SK-N-SH treated with all-trans-retinoic acid at 6 μM for 48 hours (cell line): ENCODE results near the gene RIMOC1.

ENCODE experiments used
- ATAC-seq: fragments of 200-7000 bp; cut with Tn5 transposase; 3 replicates; pipeline ENCODE4 v1.9.1; 2020; ENCODE audit warnings: mild to moderate bottlenecking, moderate library complexity
- ARNTL ChIP-seq: fragments of 450-650 bp; formaldehyde crosslinking; IDR thresholded peaks from 2 replicates; pipeline ENCODE4 v1.5.0; 2020; ENCODE audit warnings: low read depth, mild to moderate bottlenecking, moderate library complexity, borderline replicate concordance
- BACH2 ChIP-seq: fragments of 250-450 bp; sonication (Bioruptor Pico); IDR thresholded peaks from 2 replicates; pipeline ENCODE4 v1.9.0; 2021; ENCODE audit warnings: mild to moderate bottlenecking, borderline replicate concordance
- CSDC2 ChIP-seq: fragments of 250-450 bp; sonication (Bioruptor Pico); IDR thresholded peaks from 2 replicates; pipeline ENCODE4 v1.5.0; 2020; ENCODE audit warnings: mild to moderate bottlenecking, moderate library complexity
- ESRRG ChIP-seq: fragments of 250-450 bp; sonication (Bioruptor Pico); IDR thresholded peaks from 2 replicates; pipeline ENCODE4 v1.6.1; 2021; ENCODE audit warnings: mild to moderate bottlenecking
- GLIS3 ChIP-seq: fragments of 250-450 bp; sonication (Bioruptor Pico); IDR thresholded peaks from 2 replicates; pipeline ENCODE4 v1.5.0; 2020; ENCODE audit warnings: mild to moderate bottlenecking, moderate library complexity
- ISL1 ChIP-seq: fragments of 250-450 bp; sonication (Bioruptor Pico); IDR thresholded peaks from 2 replicates; pipeline ENCODE4 v2.1.2; 2022; ENCODE audit warnings: mild to moderate bottlenecking, moderate library complexity
- OSR1 ChIP-seq: fragments of 250-450 bp; sonication (Bioruptor Pico); IDR thresholded peaks from 2 replicates; pipeline ENCODE4 v1.8.0; 2022; ENCODE audit warnings: moderate library complexity, mild to moderate bottlenecking, inconsistent platforms
- PPARA ChIP-seq: fragments of 250-450 bp; sonication (Bioruptor Pico); IDR thresholded peaks from 2 replicates; pipeline ENCODE4 v1.5.0; 2020; ENCODE audit warnings: mild to moderate bottlenecking, borderline replicate concordance
- RARB ChIP-seq: fragments of 250-450 bp; sonication (Bioruptor Pico); IDR thresholded peaks from 2 replicates; pipeline ENCODE4 v1.8.0; 2021; ENCODE audit warnings: mild to moderate bottlenecking, moderate library complexity
- SNAI2 ChIP-seq: fragments of 250-450 bp; sonication (Bioruptor Pico); IDR thresholded peaks from 2 replicates; pipeline ENCODE4 v1.5.0; 2020; ENCODE audit warnings: mild to moderate bottlenecking, moderate library complexity
- TOX ChIP-seq: fragments of 250-450 bp; sonication (Bioruptor Pico); IDR thresholded peaks from 2 replicates; pipeline ENCODE4 v1.8.0; 2021; ENCODE audit warnings: mild to moderate bottlenecking, moderate library complexity, borderline replicate concordance
- ZC3H10 ChIP-seq: fragments of 250-450 bp; sonication (Bioruptor Pico); IDR thresholded peaks from 2 replicates; pipeline ENCODE4 v1.5.1; 2021; ENCODE audit warnings: mild to moderate bottlenecking, moderate library complexity
- ZFP3 ChIP-seq: fragments of 250-450 bp; sonication (Bioruptor Pico); IDR thresholded peaks from 2 replicates; pipeline ENCODE4 v1.5.0; 2020; ENCODE audit warnings: mild to moderate bottlenecking, moderate library complexity
- ZNF565 ChIP-seq: fragments of 450-650 bp; formaldehyde crosslinking; conservative IDR thresholded peaks from 2 replicates; pipeline ENCODE4 v1.5.0; 2020; ENCODE audit warnings: low read depth, mild to moderate bottlenecking, moderate library complexity
- ZNF70 ChIP-seq: fragments of 450-650 bp; formaldehyde crosslinking; IDR thresholded peaks from 2 replicates; pipeline ENCODE4 v1.5.0; 2020; ENCODE audit warnings: mild to moderate bottlenecking, moderate library complexity
- ZNF8 ChIP-seq: fragments of 450-650 bp; formaldehyde crosslinking; IDR thresholded peaks from 2 replicates; pipeline ENCODE4 v1.5.0; 2020; ENCODE audit warnings: mild to moderate bottlenecking, moderate library complexity
- TF ChIP-seq, protein P1 (sequence below): fragments of 250-450 bp; sonication (Bioruptor Pico); IDR thresholded peaks from 2 replicates; pipeline ENCODE4 v1.5.0; 2020; ENCODE audit warnings: mild to moderate bottlenecking, moderate library complexity
- TF ChIP-seq, protein P2 (sequence below): fragments of 250-450 bp; sonication (Bioruptor Pico); IDR thresholded peaks from 2 replicates; pipeline ENCODE4 v1.5.1; 2021; ENCODE audit warnings: mild to moderate bottlenecking, moderate library complexity
- TF ChIP-seq, protein P3 (sequence below): fragments of 250-450 bp; sonication (Bioruptor Pico); IDR thresholded peaks from 2 replicates; pipeline ENCODE4 v1.5.1; 2020; ENCODE audit warnings: low read depth, mild to moderate bottlenecking, moderate library complexity
- TF ChIP-seq, protein P4 (sequence below): fragments of 250-450 bp; sonication (Bioruptor Pico); IDR thresholded peaks from 2 replicates; pipeline ENCODE4 v1.8.0; 2020; ENCODE audit warnings: mild to moderate bottlenecking, moderate library complexity, borderline replicate concordance
- TF ChIP-seq, protein P5 (sequence below): fragments of 250-450 bp; sonication (Bioruptor Pico); IDR thresholded peaks from 2 replicates; pipeline ENCODE4 v1.8.0; 2021; ENCODE audit warnings: low read depth, mild to moderate bottlenecking, moderate library complexity, borderline replicate concordance

The RIMOC1 gene

DNA sequence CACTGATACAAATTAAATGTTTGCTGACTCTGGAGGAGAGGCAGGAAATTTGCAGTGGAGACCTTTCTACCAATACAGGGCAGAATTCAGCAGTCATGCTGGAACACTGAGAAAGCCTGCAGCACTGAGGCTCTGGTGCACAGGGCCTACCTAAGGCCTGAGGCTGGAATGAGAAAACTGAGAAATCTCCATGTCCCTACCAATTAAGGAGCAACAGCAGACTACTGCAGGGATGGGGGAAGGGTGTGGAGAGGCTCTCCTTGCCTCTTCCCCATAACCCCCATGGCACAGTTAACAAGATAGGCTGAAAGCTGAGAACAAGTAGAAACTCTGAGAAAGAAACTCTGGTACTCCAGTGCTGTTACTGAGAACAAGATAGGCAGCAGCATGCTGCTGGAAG, 31.4 kb downstream of the RIMOC1 start:
- ATAC-seq = no peak
- TF ChIP-seq ZNF565 (CRISPR knock-in tag) (no peak), ZC3H10 (CRISPR knock-in tag) (no peak), SNAI2 (CRISPR knock-in tag) (no peak), CSDC2 (CRISPR knock-in tag) (no peak), ZNF8 (CRISPR knock-in tag) (no peak), ARNTL (no peak), OSR1 (CRISPR knock-in tag) (no peak), TOX (CRISPR knock-in tag) (no peak), RARB (CRISPR knock-in tag) (no peak), ESRRG (CRISPR knock-in tag) (no peak), ISL1 (CRISPR knock-in tag) (no peak), BACH2 (no peak), ZFP3 (CRISPR knock-in tag) (no peak), ZNF70 (CRISPR knock-in tag) (no peak)
- TF ChIP-seq, protein P1, sequence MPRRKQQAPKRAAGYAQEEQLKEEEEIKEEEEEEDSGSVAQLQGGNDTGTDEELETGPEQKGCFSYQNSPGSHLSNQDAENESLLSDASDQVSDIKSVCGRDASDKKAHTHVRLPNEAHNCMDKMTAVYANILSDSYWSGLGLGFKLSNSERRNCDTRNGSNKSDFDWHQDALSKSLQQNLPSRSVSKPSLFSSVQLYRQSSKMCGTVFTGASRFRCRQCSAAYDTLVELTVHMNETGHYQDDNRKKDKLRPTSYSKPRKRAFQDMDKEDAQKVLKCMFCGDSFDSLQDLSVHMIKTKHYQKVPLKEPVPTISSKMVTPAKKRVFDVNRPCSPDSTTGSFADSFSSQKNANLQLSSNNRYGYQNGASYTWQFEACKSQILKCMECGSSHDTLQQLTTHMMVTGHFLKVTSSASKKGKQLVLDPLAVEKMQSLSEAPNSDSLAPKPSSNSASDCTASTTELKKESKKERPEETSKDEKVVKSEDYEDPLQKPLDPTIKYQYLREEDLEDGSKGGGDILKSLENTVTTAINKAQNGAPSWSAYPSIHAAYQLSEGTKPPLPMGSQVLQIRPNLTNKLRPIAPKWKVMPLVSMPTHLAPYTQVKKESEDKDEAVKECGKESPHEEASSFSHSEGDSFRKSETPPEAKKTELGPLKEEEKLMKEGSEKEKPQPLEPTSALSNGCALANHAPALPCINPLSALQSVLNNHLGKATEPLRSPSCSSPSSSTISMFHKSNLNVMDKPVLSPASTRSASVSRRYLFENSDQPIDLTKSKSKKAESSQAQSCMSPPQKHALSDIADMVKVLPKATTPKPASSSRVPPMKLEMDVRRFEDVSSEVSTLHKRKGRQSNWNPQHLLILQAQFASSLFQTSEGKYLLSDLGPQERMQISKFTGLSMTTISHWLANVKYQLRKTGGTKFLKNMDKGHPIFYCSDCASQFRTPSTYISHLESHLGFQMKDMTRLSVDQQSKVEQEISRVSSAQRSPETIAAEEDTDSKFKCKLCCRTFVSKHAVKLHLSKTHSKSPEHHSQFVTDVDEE (CRISPR knock-in tag) = no peak
- TF ChIP-seq, protein P2, sequence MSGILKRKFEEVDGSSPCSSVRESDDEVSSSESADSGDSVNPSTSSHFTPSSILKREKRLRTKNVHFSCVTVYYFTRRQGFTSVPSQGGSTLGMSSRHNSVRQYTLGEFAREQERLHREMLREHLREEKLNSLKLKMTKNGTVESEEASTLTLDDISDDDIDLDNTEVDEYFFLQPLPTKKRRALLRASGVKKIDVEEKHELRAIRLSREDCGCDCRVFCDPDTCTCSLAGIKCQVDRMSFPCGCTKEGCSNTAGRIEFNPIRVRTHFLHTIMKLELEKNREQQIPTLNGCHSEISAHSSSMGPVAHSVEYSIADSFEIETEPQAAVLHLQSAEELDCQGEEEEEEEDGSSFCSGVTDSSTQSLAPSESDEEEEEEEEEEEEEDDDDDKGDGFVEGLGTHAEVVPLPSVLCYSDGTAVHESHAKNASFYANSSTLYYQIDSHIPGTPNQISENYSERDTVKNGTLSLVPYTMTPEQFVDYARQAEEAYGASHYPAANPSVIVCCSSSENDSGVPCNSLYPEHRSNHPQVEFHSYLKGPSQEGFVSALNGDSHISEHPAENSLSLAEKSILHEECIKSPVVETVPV (CRISPR knock-in tag) = no peak
- TF ChIP-seq, protein P3, sequence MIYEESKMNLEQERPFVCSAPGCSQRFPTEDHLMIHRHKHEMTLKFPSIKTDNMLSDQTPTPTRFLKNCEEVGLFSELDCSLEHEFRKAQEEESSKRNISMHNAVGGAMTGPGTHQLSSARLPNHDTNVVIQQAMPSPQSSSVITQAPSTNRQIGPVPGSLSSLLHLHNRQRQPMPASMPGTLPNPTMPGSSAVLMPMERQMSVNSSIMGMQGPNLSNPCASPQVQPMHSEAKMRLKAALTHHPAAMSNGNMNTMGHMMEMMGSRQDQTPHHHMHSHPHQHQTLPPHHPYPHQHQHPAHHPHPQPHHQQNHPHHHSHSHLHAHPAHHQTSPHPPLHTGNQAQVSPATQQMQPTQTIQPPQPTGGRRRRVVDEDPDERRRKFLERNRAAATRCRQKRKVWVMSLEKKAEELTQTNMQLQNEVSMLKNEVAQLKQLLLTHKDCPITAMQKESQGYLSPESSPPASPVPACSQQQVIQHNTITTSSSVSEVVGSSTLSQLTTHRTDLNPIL (CRISPR knock-in tag) = no peak
- TF ChIP-seq, protein P4, sequence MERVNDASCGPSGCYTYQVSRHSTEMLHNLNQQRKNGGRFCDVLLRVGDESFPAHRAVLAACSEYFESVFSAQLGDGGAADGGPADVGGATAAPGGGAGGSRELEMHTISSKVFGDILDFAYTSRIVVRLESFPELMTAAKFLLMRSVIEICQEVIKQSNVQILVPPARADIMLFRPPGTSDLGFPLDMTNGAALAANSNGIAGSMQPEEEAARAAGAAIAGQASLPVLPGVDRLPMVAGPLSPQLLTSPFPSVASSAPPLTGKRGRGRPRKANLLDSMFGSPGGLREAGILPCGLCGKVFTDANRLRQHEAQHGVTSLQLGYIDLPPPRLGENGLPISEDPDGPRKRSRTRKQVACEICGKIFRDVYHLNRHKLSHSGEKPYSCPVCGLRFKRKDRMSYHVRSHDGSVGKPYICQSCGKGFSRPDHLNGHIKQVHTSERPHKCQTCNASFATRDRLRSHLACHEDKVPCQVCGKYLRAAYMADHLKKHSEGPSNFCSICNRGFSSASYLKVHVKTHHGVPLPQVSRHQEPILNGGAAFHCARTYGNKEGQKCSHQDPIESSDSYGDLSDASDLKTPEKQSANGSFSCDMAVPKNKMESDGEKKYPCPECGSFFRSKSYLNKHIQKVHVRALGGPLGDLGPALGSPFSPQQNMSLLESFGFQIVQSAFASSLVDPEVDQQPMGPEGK (CRISPR knock-in tag) = no peak
- TF ChIP-seq, protein P5, sequence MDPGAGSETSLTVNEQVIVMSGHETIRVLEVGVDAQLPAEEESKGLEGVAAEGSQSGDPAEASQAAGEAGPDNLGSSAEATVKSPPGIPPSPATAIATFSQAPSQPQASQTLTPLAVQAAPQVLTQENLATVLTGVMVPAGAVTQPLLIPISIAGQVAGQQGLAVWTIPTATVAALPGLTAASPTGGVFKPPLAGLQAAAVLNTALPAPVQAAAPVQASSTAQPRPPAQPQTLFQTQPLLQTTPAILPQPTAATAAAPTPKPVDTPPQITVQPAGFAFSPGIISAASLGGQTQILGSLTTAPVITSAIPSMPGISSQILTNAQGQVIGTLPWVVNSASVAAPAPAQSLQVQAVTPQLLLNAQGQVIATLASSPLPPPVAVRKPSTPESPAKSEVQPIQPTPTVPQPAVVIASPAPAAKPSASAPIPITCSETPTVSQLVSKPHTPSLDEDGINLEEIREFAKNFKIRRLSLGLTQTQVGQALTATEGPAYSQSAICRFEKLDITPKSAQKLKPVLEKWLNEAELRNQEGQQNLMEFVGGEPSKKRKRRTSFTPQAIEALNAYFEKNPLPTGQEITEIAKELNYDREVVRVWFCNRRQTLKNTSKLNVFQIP (CRISPR knock-in tag) = no peak

DNA sequence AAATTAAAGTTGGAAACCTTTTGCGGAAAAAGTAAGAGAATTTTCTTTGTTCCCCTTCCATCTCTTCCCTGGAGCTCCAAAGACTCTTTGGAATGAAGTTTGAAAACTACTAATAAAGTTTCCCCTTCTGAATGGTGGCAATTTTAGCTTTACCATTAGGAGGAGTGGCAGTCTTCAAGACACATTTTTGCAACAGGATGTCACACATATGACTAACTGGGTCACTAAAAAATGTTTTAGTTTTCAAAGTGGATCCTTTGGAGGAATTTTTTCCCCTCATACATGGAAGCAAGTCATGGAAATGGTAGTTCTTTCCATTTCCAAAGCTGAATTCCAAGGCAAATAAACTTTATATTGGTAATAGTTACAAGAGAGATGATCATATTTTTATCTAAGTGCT, 36.5 kb downstream of the RIMOC1 start:
- ATAC-seq = no peak
- TF ChIP-seq GLIS3 (no peak), ZFP3 (CRISPR knock-in tag) (no peak), ZNF70 (CRISPR knock-in tag) (no peak), CSDC2 (CRISPR knock-in tag) (no peak), SNAI2 (CRISPR knock-in tag) (no peak), PPARA (CRISPR knock-in tag) (no peak), ESRRG (CRISPR knock-in tag) (no peak), ZNF565 (CRISPR knock-in tag) (no peak), RARB (CRISPR knock-in tag) (no peak), ZNF8 (CRISPR knock-in tag) (no peak)
- TF ChIP-seq, protein P4 (CRISPR knock-in tag) = no peak
- TF ChIP-seq, protein P3 (CRISPR knock-in tag) = no peak
- TF ChIP-seq, protein P1 (CRISPR knock-in tag) = no peak
- TF ChIP-seq, protein P2 (CRISPR knock-in tag) = no peak
